GM12875 (cell line): ENCODE results near the gene PAPSS2.

Experiments used
- H3K4me3 ChIP-seq: one replicate; pipeline ENCODE4 v1.5.1; 2011; ENCODE audit warnings: low read depth, low read length, control low read depth
- TF ChIP-seq, protein P1 (sequence below): IDR thresholded peaks from 2 replicates; pipeline ENCODE4 v1.5.1; 2011; ENCODE audit warnings: low read depth, mild to moderate bottlenecking, control low read depth, inconsistent platforms, low read length, moderate library complexity, borderline replicate concordance; ENCODE audit not compliant: insufficient read depth

Gene PAPSS2

DNA sequence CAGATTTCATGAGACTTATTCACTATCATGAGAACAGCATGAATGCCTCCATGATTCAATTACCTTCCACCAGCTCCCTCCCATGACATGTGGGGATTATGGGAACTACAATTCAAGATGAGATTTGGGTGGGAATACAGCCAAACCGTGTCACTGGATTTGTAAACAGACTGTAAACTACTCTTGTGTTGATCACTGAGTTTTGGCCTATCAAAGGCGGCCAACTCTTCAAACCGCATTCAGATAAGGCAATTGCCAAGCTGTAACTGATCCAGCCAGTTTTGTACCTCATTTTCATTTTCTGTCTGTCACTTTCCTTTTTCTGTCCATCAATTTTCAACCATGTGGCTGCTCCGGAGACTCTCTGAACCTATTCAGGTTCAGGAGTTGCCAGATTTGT is 27.2 kb upstream of the PAPSS2 start:
- no peak overlapping the region for H3K4me3 ChIP-seq
- TF ChIP-seq, protein P1, sequence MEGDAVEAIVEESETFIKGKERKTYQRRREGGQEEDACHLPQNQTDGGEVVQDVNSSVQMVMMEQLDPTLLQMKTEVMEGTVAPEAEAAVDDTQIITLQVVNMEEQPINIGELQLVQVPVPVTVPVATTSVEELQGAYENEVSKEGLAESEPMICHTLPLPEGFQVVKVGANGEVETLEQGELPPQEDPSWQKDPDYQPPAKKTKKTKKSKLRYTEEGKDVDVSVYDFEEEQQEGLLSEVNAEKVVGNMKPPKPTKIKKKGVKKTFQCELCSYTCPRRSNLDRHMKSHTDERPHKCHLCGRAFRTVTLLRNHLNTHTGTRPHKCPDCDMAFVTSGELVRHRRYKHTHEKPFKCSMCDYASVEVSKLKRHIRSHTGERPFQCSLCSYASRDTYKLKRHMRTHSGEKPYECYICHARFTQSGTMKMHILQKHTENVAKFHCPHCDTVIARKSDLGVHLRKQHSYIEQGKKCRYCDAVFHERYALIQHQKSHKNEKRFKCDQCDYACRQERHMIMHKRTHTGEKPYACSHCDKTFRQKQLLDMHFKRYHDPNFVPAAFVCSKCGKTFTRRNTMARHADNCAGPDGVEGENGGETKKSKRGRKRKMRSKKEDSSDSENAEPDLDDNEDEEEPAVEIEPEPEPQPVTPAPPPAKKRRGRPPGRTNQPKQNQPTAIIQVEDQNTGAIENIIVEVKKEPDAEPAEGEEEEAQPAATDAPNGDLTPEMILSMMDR: no peak

DNA sequence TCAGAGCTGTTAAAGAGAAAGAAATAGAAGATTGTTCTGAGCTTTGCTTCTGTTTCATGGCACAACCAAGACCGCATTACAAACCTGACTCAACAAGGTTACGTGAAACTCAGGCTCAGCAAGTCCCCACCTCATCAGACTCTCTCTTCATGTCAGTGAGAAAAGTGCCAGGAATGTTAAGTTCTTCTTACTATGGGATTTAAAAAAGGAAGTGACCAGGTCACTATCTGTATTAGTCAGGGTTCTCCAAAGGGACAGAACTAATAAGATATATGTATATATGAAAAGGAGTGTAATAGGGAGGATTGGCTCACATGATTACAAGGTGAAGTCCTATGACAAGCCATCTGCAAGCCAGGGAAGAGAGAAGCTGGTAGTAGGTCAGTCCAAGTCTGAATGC is 25.4 kb upstream of the PAPSS2 start:
- TF ChIP-seq, protein P1: no peak
- no peak overlapping the region for H3K4me3 ChIP-seq

DNA sequence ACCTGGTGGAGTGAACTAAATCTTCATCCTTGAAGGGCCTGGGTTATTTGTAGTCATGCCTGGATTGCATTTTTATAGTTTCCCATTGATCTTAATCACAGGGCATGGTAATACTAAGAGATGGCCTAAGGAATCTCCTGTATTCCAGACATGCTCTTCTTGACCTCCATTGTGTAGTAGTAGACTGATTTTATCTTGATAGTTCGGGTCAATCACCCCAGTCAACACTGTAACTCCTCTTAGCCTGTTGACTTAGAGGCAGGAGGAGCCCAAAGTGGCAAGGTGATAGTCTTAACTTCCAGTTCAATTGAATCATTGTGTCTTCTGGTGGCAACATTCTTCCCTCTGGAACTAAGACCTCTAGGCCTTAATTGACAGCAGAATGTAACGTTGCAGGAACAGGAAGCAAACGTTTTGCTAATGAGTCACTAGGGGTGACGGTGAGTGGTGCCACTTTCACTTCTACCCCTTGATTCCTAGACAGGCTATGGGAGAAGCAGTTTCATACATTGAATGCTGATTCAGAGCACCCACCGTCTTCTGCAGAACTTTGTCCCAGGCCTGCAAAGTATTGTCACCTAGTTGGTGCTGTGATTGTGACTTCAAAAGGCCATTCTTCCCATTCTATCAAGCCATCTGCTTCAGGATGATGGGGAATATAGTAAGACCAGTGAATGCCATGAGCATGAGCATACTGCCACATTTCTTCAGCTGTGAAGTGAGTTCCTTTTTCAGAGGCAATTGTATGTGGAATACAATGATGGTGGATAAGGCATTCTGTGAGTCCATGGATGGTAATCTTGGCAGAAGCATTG is 24.0 kb upstream of the PAPSS2 start:
- no peak overlapping the region for H3K4me3 ChIP-seq

DNA sequence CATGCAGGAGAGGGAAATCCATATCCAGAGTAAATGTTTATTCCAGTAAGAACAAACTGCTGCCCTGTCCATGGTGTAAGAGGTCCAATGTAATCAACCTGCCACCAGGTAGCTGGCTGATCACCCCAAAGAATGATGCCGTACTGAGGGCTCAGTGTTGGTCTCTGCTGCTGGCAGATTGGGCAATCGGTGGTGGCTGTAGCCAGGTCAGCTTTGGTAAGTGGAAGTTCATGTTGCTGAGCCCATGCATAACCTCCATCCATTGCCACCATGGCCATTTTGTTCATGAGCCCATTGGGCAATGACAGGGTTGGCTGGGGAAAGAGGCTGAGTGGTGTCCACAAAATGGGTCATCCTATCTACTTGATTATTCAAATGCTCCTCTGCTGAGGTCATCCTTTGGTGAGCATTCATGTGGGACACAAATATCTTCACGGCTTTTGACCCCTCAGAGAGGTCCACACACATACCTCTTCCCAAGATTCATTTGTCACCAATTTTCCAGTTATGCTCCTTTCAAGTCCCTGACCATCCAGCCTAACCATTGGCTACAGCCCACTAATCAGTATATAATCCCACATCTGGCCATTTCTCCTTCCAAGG is 23.3 kb upstream of the PAPSS2 start:
- no peak overlapping the region for H3K4me3 ChIP-seq
- TF ChIP-seq, protein P1: no peak

More for the DNA sequence above, 24.0 kb upstream of the PAPSS2 start:
- TF ChIP-seq, protein P1: no peak

DNA sequence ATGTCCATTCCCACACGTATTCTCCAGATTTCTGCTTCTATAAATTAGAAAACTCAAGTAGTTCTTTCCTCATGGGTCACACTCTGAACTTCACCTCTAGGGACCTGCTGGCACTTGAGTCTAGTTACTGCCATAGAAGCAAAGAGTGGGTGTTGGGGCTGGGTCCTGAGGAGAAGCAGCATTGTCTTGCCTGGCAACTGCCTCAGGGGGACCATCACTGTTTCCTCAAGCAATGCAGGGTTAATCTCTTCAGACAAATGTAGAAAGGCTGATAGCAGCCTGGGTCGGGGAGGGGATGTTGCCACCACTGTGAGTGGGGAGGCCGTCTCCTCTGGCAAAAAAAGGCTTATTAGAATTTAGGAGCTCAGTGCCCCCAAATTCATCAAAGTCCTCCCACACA is 20.2 kb upstream of the PAPSS2 start:
- TF ChIP-seq, protein P1: no peak
- H3K4me3 ChIP-seq: no peak overlapping the region

DNA sequence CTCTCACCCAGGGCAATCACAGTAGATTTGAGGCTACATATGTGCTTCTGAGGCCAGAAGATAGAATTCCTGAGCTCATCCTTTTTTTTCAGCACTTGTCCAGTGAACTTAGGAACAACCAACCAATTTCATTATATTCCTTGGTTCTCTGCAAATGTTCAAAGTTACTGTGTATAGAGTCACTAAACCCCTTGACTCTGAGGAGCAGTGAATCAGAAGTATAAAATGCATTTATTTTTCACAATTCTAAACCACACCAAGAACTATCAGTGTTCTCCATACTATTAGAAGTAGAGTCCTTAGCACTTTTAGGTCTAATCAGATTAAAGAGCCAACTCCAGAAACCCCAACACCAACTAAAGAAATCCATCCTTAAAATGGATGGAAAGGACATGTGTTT is 19.6 kb upstream of the PAPSS2 start:
- H3K4me3 ChIP-seq: no peak overlapping the region
- TF ChIP-seq, protein P1: no peak

DNA sequence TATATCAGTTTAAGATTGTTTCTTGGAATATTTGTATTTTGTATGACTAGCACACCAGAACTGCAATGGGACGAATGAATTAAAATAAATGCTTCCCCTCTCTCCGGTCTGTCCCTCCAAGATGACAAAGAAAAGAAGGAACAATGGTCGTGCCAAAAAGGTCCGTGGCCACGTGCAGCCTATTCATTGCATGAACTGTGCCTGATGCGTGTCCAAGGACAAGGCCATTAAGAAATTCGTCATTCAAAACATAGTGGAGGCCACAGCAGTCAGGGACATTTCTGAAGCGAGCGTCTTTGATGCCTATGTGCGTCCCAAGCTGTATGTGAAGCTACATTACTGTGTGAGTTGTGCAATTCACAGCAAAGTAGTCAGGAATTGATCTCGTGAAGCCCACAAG is 17.2 kb upstream of the PAPSS2 start:
- TF ChIP-seq, protein P1: no peak

More for the DNA sequence above, 17.2 kb upstream of the PAPSS2 start:
- no peak overlapping the region for H3K4me3 ChIP-seq
